Activated T-cell treated with anti-CD3 and anti-CD28 coated beads for 48 hours (primary cell): ENCODE results near the gene PTCHD1.

Source experiments
- DNase-seq: peaks from one replicate; pipeline ENCODE4 v3.0.0-alpha.2; 2020; ENCODE audit warnings: low read depth

Gene PTCHD1

DNA sequence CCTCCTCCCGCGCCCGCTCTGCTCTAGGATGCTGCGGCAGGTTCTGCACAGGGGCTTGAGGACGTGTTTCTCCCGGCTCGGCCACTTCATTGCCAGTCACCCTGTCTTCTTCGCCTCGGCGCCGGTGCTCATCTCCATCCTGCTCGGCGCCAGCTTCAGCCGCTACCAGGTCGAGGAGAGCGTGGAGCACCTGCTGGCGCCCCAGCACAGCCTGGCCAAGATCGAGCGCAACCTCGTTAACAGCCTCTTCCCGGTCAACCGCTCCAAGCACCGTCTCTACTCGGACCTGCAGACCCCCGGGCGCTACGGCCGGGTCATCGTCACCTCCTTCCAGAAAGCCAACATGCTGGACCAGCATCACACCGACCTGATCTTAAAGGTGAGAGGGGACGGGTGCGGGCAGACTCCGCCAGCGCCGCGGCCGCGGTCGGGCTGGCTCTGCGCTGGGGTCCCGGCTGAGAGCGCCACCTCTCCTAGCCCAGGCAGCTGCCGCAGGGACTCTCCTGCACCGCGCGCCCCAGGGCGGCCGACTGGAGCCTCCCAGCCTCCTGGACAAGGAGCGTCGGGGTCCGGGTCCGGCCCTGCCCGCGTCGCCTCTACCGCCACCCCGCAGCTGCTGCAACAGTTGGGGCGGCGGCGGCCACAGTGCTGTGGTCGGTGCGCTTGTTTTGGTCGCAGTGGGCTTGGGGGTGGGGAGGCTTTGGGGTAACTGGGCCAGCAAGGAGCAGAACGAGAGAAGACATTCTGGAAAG lies at the start of gene PTCHD1:
Gene PTCHD1, plus strand, starts transcription at position 2 of the 752 bp plus-strand sequence. Its CDS starts 27 bp downstream, at position 29.
- no peak for DNase-seq

GRCh38 chrX:23286731-23287130 lies 47.9 kb upstream of the PTCHD1 start:
- no peak for DNase-seq

- DNase-seq, result no peak
Measured at GRCh38 chrX:23287191-23287725, 47.4 kb upstream of the PTCHD1 start.

GRCh38 chrX:23292354-23292987 lies 42.2 kb upstream of the PTCHD1 start:
- no peak for DNase-seq

DNA sequence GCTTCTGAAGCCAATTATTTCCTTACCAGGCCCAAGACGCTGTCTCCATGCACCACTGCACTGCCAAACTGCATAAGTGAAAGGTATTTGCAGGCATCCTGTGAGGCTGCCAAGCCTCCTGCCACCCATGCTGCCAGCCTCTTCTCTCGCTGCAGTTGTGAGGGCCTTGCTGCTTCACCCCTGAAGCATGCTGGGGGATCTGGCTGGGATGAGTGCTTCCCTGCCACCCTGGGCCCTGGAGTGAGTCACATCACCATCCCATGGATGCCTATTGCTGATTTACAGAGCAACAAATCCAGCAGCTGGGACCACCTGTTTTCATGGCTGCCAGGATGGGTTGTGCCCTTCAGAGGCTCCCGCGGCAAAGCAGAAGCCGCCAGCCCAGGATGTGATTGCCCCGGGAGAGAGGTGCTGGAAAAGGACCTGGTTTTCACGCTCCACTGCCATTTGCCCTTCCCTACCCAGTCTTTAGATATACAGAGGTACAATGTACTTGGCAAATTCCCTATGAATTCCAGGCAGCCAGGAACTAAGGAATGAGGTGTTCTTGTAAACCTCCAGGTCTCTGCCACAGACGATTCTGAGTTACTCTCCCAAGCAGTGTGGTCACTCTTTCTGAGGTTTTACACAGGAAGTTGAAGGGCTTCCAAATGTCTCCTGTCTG lies 41.5 kb upstream of the PTCHD1 start:
- no peak for DNase-seq

DNA sequence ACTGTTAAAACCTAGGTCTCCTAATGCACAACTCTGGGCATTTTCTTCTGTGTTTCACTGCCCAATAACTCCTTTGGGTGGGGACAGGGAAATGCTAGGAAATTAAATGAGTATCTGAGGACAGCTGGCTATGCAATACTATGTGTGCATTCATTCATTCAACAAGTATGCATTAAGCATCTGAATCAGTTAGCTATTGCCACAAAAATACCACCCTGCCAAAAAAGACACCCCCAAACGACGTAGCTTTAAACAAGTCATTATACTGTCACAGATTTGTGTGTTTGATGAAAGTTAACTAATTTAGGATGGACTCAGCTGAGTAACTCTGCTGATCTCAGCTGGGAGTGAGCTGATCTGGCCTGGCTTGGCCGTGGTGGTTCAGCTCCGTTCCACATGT lies 29.8 kb upstream of the PTCHD1 start:
- DNase-seq, result no peak

GRCh38 chrX:23311731-23312130 lies 22.9 kb upstream of the PTCHD1 start:
- no peak for DNase-seq

DNA sequence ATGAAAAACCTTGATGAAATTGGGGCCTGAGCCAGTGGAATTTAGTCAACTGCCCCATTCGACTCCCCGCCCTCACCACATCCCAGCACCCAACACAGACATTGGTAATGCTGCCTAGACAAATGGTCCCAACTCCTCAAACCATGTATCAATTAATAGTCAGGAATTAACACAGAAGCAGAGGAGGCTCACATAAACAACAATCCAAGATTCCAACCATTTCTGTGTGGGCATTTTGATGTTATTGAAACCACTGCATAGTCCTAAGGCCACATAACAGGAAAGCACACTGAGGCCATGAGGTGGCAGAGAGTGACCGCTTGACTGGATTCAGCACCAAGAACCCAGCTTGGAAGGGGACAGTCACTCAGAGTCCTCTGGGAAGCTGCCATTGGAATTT lies 22.5 kb upstream of the PTCHD1 start:
- no peak for DNase-seq

DNA sequence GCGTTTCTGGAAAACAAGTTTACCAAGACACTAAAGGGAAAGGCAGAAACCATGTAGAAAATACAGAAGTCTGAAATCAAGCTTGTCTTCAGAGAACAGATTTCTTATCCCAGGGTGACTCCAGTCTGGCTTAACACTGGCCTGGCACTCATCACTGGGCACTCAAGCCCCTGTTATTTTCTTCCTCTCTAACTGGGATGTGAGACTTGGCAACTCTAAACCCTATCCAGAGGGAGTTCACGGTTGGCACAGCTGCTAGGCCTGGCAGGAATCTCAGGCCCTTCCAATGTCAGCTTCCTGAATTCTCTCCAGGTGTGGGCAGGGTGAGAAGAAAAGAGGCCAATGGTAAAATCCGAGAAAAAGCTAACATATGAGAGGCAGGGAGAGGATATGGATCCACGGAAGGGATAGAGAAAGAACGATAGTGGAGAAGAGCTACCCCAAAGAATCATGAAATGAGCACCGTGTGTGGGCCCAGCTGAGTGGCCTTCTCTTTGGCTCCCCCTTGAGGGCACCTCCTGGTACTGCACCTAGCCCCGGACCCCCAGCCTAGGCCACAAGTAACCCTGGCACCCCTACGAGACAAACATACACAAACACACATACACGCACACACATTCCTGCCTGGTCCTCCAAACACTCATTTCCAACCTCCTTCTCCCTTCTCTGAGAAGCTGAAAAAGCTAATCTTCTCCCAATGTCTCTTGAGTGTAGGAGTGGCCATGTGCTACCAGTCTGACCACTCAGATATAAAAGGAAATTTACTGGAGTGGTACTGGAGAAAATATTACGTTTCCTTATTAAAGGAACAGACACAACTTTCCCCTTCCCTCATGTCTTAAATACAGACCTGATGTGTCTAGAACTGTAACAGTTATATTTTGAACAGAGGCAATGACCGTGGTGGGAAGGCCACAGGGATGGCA lies 16.6 kb upstream of the PTCHD1 start:
- DNase-seq, result no peak

- DNase-seq, result no peak
Measured at GRCh38 chrX:23327104-23327503, 7.5 kb upstream of the PTCHD1 start.

- no peak for DNase-seq
Measured at GRCh38 chrX:23331701-23332100, 2.9 kb upstream of the PTCHD1 start.

DNA sequence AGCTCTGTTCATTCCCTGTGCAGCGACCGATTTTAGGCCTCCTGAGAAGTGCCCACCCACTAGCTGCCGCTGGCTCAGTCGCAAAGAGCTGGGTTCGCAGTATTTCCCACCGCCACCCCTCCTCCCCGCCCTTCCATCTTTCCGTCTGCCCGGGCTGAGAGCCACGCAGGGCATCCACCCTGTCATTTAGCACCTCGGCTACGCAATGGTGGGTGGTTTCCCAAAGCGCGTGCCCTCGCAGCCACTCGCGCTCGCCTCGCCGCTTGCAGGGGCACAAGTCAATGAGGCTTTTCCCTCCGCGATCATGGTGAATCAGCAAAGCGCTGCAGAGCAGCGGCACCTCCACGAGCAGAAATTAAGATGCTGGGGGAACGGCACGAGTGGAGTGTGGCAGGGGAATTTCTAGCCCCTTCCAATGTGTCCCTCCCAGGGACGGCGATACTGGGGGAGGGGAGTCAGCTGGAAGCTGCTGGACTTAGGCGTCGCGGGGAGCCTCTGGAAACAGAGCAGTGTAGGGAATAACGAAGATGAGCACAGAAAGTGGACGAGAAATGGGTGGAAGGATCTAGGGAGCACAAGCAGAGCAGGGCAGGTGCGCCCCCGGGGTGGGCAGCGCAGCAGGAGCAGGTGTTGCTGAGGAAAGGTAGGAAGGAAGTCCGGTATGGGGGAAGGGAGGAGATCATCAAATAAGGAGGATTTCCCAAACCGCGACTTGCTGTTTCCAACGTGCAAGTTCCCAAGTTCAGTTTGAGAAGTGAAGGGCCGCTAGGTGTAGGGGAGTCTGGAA lies 2.4 kb upstream of the PTCHD1 start:
- DNase-seq, result no peak

- DNase-seq, result no peak
Measured at GRCh38 chrX:23332888-23333821, 1.5 kb upstream of the PTCHD1 start.

GRCh38 chrX:23333842-23334520 lies 668 bp upstream of the PTCHD1 start:
- DNase-seq, result no peak

- DNase-seq, result no peak
Measured at GRCh38 chrX:23334521-23334847, 165 bp upstream of the PTCHD1 start.

GRCh38 chrX:23338334-23338733 lies 3.7 kb downstream of the PTCHD1 start:
- DNase-seq, result no peak

DNA sequence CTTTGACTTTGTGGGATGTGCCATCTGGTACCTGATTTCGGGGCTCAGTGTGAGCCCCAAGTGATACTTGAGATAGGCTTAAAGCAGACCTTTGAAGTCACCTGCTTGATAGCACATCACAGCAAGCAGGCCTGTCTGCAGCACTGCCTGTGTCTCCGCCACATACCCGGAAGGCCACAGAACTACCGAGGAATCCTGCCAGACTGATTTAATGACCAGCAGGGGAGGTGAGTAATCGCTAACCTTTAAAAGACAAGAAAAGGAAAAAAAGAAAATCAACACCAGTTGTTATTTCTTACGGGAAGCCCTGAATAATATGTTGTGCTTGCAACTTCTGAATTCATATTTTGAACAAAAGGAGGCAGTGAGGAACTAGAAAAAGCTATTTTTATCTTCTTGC lies 6.8 kb downstream of the PTCHD1 start:
- no peak for DNase-seq

- DNase-seq, result no peak
Measured at GRCh38 chrX:23344238-23344903, 9.7 kb downstream of the PTCHD1 start.

- no peak for DNase-seq
Measured at GRCh38 chrX:23344904-23345271, 10.2 kb downstream of the PTCHD1 start.
